ENCODE data around the gene STAT1.

STAT1 gene

DNA sequence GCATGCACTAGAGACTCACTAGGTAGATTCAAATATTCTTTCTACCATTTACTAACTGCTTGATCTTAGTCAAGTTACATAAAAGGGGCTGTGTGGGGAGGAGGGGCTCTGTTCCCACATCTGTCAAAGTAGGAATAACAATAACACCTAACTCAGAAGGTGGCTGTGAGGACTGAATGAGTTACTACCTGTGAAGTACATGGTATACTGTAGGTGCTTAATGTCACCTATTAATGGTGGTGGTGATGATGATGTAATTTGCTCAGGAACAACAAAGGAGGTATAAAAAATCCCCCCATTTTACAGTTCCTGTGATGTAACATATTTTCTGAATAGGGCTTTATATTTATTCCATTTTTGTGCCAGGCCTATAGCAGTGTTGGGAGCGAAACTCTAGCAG lies 40.7 kb downstream of the STAT1 start:
- no peaks in the 10 kb centered on the region for H3K27me3 ChIP-seq (ENCODE audit: insufficient read depth, low read depth, severe bottlenecking)
- no peak for DNase-seq
- H3K9me3 ChIP-seq (ENCODE audit: severe bottlenecking), result no peaks in the 10 kb centered on the region
- peaks cover 64% of the 10 kb centered on the region for H3K36me3 ChIP-seq
- H3K4me3 ChIP-seq (ENCODE audit: low read depth, low read length), result no peak overlapping the region
- no peak overlapping the region for H3K27ac ChIP-seq
- TF ChIP-seq, protein P1, sequence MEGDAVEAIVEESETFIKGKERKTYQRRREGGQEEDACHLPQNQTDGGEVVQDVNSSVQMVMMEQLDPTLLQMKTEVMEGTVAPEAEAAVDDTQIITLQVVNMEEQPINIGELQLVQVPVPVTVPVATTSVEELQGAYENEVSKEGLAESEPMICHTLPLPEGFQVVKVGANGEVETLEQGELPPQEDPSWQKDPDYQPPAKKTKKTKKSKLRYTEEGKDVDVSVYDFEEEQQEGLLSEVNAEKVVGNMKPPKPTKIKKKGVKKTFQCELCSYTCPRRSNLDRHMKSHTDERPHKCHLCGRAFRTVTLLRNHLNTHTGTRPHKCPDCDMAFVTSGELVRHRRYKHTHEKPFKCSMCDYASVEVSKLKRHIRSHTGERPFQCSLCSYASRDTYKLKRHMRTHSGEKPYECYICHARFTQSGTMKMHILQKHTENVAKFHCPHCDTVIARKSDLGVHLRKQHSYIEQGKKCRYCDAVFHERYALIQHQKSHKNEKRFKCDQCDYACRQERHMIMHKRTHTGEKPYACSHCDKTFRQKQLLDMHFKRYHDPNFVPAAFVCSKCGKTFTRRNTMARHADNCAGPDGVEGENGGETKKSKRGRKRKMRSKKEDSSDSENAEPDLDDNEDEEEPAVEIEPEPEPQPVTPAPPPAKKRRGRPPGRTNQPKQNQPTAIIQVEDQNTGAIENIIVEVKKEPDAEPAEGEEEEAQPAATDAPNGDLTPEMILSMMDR (IDR thresholded peaks at IDR 0.05; ENCODE audit: low read depth, low read length), result no peak

DNA sequence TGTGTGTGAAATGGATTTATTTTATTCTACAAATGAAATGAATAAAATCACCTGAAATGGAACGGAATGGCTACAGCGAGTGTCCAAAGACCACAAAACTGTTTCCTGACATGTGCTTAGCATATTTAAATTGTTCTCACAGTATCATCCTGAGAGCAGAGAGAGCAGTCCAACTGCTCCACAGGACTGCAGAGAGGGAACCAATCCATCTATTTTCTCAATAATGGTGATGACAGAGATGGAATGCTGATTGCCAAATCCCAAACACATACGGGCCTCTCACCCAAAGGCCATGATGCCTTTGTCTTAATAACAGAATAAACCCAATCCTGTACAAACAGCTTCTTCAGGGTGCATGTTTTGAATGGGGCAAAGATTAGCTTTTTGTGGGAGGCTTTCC lies 41.1 kb downstream of the STAT1 start:
- TF ChIP-seq, protein P1 (IDR thresholded peaks at IDR 0.05; ENCODE audit: low read depth, low read length), result no peak
- Histone ChIP-seq H3K9me3 (ENCODE audit: severe bottlenecking) (no peaks in the 10 kb centered on the region), H3K36me3 (peaks cover 63% of the 10 kb centered on the region), H3K4me3 (ENCODE audit: low read depth, low read length) (no peak overlapping the region), H3K27me3 (ENCODE audit: insufficient read depth, low read depth, severe bottlenecking) (no peaks in the 10 kb centered on the region), H3K27ac (no peak overlapping the region)
- no peak for DNase-seq

DNA sequence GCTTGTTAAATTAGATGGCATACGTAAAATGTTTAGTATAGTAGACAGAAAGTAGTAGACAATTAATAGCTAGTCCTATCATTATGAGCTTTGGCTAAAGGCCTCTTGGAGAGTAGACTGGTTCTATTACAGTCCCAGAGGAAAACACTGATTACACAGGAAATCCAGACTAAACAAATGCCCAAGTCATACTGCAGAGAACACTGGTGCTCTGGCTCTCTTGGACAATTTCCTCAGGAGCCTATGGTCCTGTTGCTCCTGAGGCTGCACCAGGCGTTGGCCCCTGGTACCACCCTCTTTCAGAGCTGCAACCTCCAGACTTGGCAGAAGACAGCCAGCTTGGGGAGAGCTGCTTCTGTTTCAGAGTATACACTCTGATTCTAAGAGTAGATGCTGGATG lies 41.8 kb downstream of the STAT1 start:
- DNase-seq, result no peak
- Histone ChIP-seq H3K9me3 (ENCODE audit: severe bottlenecking) (no peaks in the 10 kb centered on the region), H3K36me3 (peaks cover 66% of the 10 kb centered on the region), H3K27ac (no peak overlapping the region), H3K4me3 (ENCODE audit: low read depth, low read length) (no peak overlapping the region), H3K27me3 (ENCODE audit: insufficient read depth, low read depth, severe bottlenecking) (no peaks in the 10 kb centered on the region)
- TF ChIP-seq, protein P1 (IDR thresholded peaks at IDR 0.05; ENCODE audit: low read depth, low read length), result no peak

GRCh38 chr2:190970873-190971506 lies 43.0 kb downstream of the STAT1 start:
- Histone ChIP-seq H3K36me3 (peaks cover 61% of the 10 kb centered on the region), H3K9me3 (ENCODE audit: severe bottlenecking) (no peaks in the 10 kb centered on the region), H3K27ac (no peak overlapping the region), H3K4me3 (ENCODE audit: low read depth, low read length) (no peak overlapping the region), H3K27me3 (ENCODE audit: insufficient read depth, low read depth, severe bottlenecking) (no peaks in the 10 kb centered on the region)
- TF ChIP-seq, protein P1 (IDR thresholded peaks at IDR 0.05; ENCODE audit: low read depth, low read length), result no peak
- no peak for DNase-seq

- no peak overlapping the region for H3K27ac ChIP-seq
- H3K4me3 ChIP-seq (ENCODE audit: low read depth, low read length), result no peak overlapping the region
- no peaks in the 10 kb centered on the region for H3K27me3 ChIP-seq (ENCODE audit: insufficient read depth, low read depth, severe bottlenecking)
- TF ChIP-seq, protein P1 (IDR thresholded peaks at IDR 0.05; ENCODE audit: low read depth, low read length), result no peak
- no peaks in the 10 kb centered on the region for H3K9me3 ChIP-seq (ENCODE audit: severe bottlenecking)
- DNase-seq, result no peak
- H3K36me3 ChIP-seq, result peaks cover 60% of the 10 kb centered on the region
Observed at GRCh38 chr2:190970160-190970559, 43.8 kb downstream of the STAT1 start.

DNA sequence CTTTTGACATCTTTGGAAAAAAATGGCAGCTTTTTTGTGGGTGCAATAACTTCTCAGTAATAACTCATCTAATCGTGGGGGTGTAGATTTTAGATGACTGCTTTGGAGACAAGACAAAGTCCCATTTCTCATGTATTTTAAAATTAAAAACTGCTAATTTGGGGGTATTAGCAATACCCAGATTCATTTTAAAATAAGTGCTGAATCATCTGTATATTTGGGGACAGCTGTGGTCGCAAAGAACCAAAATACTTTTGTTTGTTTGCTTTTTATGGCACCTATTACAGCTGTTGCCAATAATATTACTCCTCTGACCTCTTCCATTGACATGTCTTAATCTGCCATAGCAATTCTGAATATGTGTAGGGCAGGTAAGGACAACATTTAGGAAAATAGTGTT lies 45.4 kb downstream of the STAT1 start:
- H3K36me3 ChIP-seq, result peaks cover 44% of the 10 kb centered on the region
- no peak for DNase-seq
- no peaks in the 10 kb centered on the region for H3K9me3 ChIP-seq (ENCODE audit: severe bottlenecking)
- H3K4me3 ChIP-seq (ENCODE audit: low read depth, low read length), result no peak overlapping the region
- H3K27me3 ChIP-seq (ENCODE audit: insufficient read depth, low read depth, severe bottlenecking), result no peaks in the 10 kb centered on the region
- TF ChIP-seq, protein P1 (IDR thresholded peaks at IDR 0.05; ENCODE audit: low read depth, low read length), result no peak
- no peak overlapping the region for H3K27ac ChIP-seq

Measured in WERI-Rb-1 (cell line).